SK-N-SH treated with all-trans-retinoic acid at 6 μM for 48 hours (cell line): ENCODE data around the gene SRBD1.

Experiments used
- ATAC-seq: fragments of 200-7000 bp; cut with Tn5 transposase; 3 replicates; pipeline ENCODE4 v1.9.1; 2020; ENCODE audit warnings: mild to moderate bottlenecking, moderate library complexity
- BACH2 ChIP-seq: fragments of 250-450 bp; sonication (Bioruptor Pico); IDR thresholded peaks from 2 replicates; pipeline ENCODE4 v1.9.0; 2021; ENCODE audit warnings: mild to moderate bottlenecking, borderline replicate concordance
- CSDC2 ChIP-seq: fragments of 250-450 bp; sonication (Bioruptor Pico); IDR thresholded peaks from 2 replicates; pipeline ENCODE4 v1.5.0; 2020; ENCODE audit warnings: mild to moderate bottlenecking, moderate library complexity
- ESRRG ChIP-seq: fragments of 250-450 bp; sonication (Bioruptor Pico); IDR thresholded peaks from 2 replicates; pipeline ENCODE4 v1.6.1; 2021; ENCODE audit warnings: mild to moderate bottlenecking
- GLIS3 ChIP-seq: fragments of 250-450 bp; sonication (Bioruptor Pico); IDR thresholded peaks from 2 replicates; pipeline ENCODE4 v1.5.0; 2020; ENCODE audit warnings: mild to moderate bottlenecking, moderate library complexity
- OSR1 ChIP-seq: fragments of 250-450 bp; sonication (Bioruptor Pico); IDR thresholded peaks from 2 replicates; pipeline ENCODE4 v1.8.0; 2022; ENCODE audit warnings: moderate library complexity, mild to moderate bottlenecking, inconsistent platforms
- PPARA ChIP-seq: fragments of 250-450 bp; sonication (Bioruptor Pico); IDR thresholded peaks from 2 replicates; pipeline ENCODE4 v1.5.0; 2020; ENCODE audit warnings: mild to moderate bottlenecking, borderline replicate concordance
- RARB ChIP-seq: fragments of 250-450 bp; sonication (Bioruptor Pico); IDR thresholded peaks from 2 replicates; pipeline ENCODE4 v1.8.0; 2021; ENCODE audit warnings: mild to moderate bottlenecking, moderate library complexity
- SNAI2 ChIP-seq: fragments of 250-450 bp; sonication (Bioruptor Pico); IDR thresholded peaks from 2 replicates; pipeline ENCODE4 v1.5.0; 2020; ENCODE audit warnings: mild to moderate bottlenecking, moderate library complexity
- TCF4 ChIP-seq: fragments of 250-450 bp; sonication (Bioruptor Pico); IDR thresholded peaks from 2 replicates; pipeline ENCODE4 v1.8.0; 2021; ENCODE audit warnings: mild to moderate bottlenecking, moderate library complexity, borderline replicate concordance
- TOX ChIP-seq: fragments of 250-450 bp; sonication (Bioruptor Pico); IDR thresholded peaks from 2 replicates; pipeline ENCODE4 v1.8.0; 2021; ENCODE audit warnings: mild to moderate bottlenecking, moderate library complexity, borderline replicate concordance
- ZC3H10 ChIP-seq: fragments of 250-450 bp; sonication (Bioruptor Pico); IDR thresholded peaks from 2 replicates; pipeline ENCODE4 v1.5.1; 2021; ENCODE audit warnings: mild to moderate bottlenecking, moderate library complexity
- ZFP3 ChIP-seq: fragments of 250-450 bp; sonication (Bioruptor Pico); IDR thresholded peaks from 2 replicates; pipeline ENCODE4 v1.5.0; 2020; ENCODE audit warnings: mild to moderate bottlenecking, moderate library complexity
- ZFP30 ChIP-seq: fragments of 450-650 bp; formaldehyde crosslinking; IDR thresholded peaks from 2 replicates; pipeline ENCODE4 v1.5.0; 2022; ENCODE audit warnings: mild to moderate bottlenecking, moderate library complexity
- ZNF565 ChIP-seq: fragments of 450-650 bp; formaldehyde crosslinking; conservative IDR thresholded peaks from 2 replicates; pipeline ENCODE4 v1.5.0; 2020; ENCODE audit warnings: low read depth, mild to moderate bottlenecking, moderate library complexity
- ZNF70 ChIP-seq: fragments of 450-650 bp; formaldehyde crosslinking; IDR thresholded peaks from 2 replicates; pipeline ENCODE4 v1.5.0; 2020; ENCODE audit warnings: mild to moderate bottlenecking, moderate library complexity
- TF ChIP-seq, protein P1 (sequence below): fragments of 250-450 bp; sonication (Bioruptor Pico); IDR thresholded peaks from 2 replicates; pipeline ENCODE4 v1.5.1; 2020; ENCODE audit warnings: low read depth, mild to moderate bottlenecking, moderate library complexity
- TF ChIP-seq, protein P2 (sequence below): fragments of 250-450 bp; sonication (Bioruptor Pico); IDR thresholded peaks from 2 replicates; pipeline ENCODE4 v1.5.1; 2021; ENCODE audit warnings: mild to moderate bottlenecking, moderate library complexity
- TF ChIP-seq, protein P3 (sequence below): fragments of 250-450 bp; sonication (Bioruptor Pico); IDR thresholded peaks from 2 replicates; pipeline ENCODE4 v1.8.0; 2021; ENCODE audit warnings: low read depth, mild to moderate bottlenecking, moderate library complexity, borderline replicate concordance
- TF ChIP-seq, protein P4 (sequence below): fragments of 250-450 bp; sonication (Bioruptor Pico); IDR thresholded peaks from 2 replicates; pipeline ENCODE4 v1.5.0; 2020; ENCODE audit warnings: mild to moderate bottlenecking, moderate library complexity
- TF ChIP-seq, protein P5 (sequence below): fragments of 250-450 bp; sonication (Bioruptor Pico); IDR thresholded peaks from 2 replicates; pipeline ENCODE4 v1.8.0; 2020; ENCODE audit warnings: mild to moderate bottlenecking, moderate library complexity, borderline replicate concordance

Gene SRBD1

DNA sequence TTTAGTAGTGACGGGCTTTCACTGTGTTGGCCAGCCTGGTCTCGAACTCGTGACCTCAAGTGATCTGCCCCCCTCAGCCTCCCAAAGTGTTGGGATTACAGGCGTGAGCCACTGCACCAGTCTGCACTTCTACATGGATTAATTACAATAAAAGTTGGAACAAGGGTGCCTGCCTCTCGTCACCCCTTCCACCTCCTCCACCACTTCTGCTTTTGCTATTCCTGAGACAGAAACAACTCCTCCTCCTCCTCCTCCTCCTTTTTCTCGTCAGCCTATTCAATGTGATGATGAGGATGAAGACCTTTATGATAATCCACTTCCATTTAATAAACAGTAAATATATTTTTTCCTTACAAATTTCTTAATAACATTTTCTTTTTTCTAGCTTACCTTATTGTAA lies 35.2 kb downstream of the SRBD1 start:
- no peak for ATAC-seq
- TF ChIP-seq OSR1: no peak
- TF ChIP-seq CSDC2 (CRISPR knock-in tag): no peak
- TF ChIP-seq, protein P1, sequence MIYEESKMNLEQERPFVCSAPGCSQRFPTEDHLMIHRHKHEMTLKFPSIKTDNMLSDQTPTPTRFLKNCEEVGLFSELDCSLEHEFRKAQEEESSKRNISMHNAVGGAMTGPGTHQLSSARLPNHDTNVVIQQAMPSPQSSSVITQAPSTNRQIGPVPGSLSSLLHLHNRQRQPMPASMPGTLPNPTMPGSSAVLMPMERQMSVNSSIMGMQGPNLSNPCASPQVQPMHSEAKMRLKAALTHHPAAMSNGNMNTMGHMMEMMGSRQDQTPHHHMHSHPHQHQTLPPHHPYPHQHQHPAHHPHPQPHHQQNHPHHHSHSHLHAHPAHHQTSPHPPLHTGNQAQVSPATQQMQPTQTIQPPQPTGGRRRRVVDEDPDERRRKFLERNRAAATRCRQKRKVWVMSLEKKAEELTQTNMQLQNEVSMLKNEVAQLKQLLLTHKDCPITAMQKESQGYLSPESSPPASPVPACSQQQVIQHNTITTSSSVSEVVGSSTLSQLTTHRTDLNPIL (CRISPR knock-in tag): no peak
- no peak for TF ChIP-seq ESRRG (CRISPR knock-in tag)
- TF ChIP-seq RARB: no peak
- no peak for TF ChIP-seq TCF4
- TF ChIP-seq, protein P2, sequence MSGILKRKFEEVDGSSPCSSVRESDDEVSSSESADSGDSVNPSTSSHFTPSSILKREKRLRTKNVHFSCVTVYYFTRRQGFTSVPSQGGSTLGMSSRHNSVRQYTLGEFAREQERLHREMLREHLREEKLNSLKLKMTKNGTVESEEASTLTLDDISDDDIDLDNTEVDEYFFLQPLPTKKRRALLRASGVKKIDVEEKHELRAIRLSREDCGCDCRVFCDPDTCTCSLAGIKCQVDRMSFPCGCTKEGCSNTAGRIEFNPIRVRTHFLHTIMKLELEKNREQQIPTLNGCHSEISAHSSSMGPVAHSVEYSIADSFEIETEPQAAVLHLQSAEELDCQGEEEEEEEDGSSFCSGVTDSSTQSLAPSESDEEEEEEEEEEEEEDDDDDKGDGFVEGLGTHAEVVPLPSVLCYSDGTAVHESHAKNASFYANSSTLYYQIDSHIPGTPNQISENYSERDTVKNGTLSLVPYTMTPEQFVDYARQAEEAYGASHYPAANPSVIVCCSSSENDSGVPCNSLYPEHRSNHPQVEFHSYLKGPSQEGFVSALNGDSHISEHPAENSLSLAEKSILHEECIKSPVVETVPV (CRISPR knock-in tag): no peak
- TF ChIP-seq, protein P3, sequence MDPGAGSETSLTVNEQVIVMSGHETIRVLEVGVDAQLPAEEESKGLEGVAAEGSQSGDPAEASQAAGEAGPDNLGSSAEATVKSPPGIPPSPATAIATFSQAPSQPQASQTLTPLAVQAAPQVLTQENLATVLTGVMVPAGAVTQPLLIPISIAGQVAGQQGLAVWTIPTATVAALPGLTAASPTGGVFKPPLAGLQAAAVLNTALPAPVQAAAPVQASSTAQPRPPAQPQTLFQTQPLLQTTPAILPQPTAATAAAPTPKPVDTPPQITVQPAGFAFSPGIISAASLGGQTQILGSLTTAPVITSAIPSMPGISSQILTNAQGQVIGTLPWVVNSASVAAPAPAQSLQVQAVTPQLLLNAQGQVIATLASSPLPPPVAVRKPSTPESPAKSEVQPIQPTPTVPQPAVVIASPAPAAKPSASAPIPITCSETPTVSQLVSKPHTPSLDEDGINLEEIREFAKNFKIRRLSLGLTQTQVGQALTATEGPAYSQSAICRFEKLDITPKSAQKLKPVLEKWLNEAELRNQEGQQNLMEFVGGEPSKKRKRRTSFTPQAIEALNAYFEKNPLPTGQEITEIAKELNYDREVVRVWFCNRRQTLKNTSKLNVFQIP (CRISPR knock-in tag): no peak
- no peak for TF ChIP-seq TOX (CRISPR knock-in tag)
- TF ChIP-seq BACH2: no peak
- no peak for TF ChIP-seq SNAI2
- no peak for TF ChIP-seq ZNF565 (CRISPR knock-in tag)
- TF ChIP-seq, protein P4, sequence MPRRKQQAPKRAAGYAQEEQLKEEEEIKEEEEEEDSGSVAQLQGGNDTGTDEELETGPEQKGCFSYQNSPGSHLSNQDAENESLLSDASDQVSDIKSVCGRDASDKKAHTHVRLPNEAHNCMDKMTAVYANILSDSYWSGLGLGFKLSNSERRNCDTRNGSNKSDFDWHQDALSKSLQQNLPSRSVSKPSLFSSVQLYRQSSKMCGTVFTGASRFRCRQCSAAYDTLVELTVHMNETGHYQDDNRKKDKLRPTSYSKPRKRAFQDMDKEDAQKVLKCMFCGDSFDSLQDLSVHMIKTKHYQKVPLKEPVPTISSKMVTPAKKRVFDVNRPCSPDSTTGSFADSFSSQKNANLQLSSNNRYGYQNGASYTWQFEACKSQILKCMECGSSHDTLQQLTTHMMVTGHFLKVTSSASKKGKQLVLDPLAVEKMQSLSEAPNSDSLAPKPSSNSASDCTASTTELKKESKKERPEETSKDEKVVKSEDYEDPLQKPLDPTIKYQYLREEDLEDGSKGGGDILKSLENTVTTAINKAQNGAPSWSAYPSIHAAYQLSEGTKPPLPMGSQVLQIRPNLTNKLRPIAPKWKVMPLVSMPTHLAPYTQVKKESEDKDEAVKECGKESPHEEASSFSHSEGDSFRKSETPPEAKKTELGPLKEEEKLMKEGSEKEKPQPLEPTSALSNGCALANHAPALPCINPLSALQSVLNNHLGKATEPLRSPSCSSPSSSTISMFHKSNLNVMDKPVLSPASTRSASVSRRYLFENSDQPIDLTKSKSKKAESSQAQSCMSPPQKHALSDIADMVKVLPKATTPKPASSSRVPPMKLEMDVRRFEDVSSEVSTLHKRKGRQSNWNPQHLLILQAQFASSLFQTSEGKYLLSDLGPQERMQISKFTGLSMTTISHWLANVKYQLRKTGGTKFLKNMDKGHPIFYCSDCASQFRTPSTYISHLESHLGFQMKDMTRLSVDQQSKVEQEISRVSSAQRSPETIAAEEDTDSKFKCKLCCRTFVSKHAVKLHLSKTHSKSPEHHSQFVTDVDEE (CRISPR knock-in tag): no peak
- TF ChIP-seq ZFP3 (CRISPR knock-in tag): no peak
- TF ChIP-seq, protein P5, sequence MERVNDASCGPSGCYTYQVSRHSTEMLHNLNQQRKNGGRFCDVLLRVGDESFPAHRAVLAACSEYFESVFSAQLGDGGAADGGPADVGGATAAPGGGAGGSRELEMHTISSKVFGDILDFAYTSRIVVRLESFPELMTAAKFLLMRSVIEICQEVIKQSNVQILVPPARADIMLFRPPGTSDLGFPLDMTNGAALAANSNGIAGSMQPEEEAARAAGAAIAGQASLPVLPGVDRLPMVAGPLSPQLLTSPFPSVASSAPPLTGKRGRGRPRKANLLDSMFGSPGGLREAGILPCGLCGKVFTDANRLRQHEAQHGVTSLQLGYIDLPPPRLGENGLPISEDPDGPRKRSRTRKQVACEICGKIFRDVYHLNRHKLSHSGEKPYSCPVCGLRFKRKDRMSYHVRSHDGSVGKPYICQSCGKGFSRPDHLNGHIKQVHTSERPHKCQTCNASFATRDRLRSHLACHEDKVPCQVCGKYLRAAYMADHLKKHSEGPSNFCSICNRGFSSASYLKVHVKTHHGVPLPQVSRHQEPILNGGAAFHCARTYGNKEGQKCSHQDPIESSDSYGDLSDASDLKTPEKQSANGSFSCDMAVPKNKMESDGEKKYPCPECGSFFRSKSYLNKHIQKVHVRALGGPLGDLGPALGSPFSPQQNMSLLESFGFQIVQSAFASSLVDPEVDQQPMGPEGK (CRISPR knock-in tag): no peak

DNA sequence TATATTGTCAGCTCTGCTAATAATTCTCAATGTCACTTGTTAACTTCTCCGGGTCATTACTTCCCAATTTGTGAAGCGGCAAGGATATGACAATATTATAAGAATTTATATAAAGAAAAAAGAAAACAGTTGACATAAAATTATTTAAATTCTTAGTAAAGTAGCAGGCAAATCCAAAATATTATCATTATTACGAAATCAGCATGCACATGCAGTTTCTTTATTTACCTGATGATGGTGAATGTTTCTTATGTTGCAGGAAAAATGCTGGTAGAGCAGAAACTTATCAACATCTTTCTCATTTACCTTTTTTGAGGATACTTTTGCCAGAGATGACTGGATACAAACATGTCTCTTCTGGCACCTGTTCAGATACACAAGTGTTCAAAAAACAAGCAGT lies 38.1 kb downstream of the SRBD1 start:
- TF ChIP-seq, protein P3 (CRISPR knock-in tag): no peak
- TF ChIP-seq ZFP30 (no peak), ZNF565 (CRISPR knock-in tag) (no peak), ZNF70 (CRISPR knock-in tag) (no peak), TOX (CRISPR knock-in tag) (no peak), RARB (no peak), ESRRG (CRISPR knock-in tag) (no peak), GLIS3 (no peak), PPARA (CRISPR knock-in tag) (no peak), ZC3H10 (CRISPR knock-in tag) (no peak), BACH2 (no peak), ZFP3 (CRISPR knock-in tag) (no peak), CSDC2 (CRISPR knock-in tag) (no peak)
- TF ChIP-seq, protein P5 (CRISPR knock-in tag): no peak
- TF ChIP-seq, all 23 proteins: peak for 0
- no peak for ATAC-seq
